Neural progenitor cell (in vitro differentiated cells): Measurements from ENCODE around the gene ARHGAP42.

ENCODE experiments used
- EZH2 ChIP-seq: fragments of 200-600 bp; sonication (generic); IDR thresholded peaks from 2 replicates; pipeline ENCODE4 v1.6.1; 2017; ENCODE audit warnings: antibody characterized with exemption, mild to moderate bottlenecking, moderate library complexity
- TF ChIP-seq, protein P1 (sequence below): fragments of 200-600 bp; sonication (generic); IDR thresholded peaks from 2 replicates; pipeline ENCODE4 v1.5.1; 2017; ENCODE audit warnings: antibody characterized with exemption, mild to moderate bottlenecking

- TF ChIP-seq, protein P1, sequence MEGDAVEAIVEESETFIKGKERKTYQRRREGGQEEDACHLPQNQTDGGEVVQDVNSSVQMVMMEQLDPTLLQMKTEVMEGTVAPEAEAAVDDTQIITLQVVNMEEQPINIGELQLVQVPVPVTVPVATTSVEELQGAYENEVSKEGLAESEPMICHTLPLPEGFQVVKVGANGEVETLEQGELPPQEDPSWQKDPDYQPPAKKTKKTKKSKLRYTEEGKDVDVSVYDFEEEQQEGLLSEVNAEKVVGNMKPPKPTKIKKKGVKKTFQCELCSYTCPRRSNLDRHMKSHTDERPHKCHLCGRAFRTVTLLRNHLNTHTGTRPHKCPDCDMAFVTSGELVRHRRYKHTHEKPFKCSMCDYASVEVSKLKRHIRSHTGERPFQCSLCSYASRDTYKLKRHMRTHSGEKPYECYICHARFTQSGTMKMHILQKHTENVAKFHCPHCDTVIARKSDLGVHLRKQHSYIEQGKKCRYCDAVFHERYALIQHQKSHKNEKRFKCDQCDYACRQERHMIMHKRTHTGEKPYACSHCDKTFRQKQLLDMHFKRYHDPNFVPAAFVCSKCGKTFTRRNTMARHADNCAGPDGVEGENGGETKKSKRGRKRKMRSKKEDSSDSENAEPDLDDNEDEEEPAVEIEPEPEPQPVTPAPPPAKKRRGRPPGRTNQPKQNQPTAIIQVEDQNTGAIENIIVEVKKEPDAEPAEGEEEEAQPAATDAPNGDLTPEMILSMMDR, result no peak
- no peak for TF ChIP-seq EZH2
Measured at GRCh38 chr11:100759106-100759505, 72.0 kb downstream of the ARHGAP42 start.
